ENCODE measurements around the gene SRPRA.

- TF ChIP-seq CTCF (optimal IDR thresholded peaks at IDR 0.05 in 1 of 3, IDR thresholded peaks at IDR 0.05 in 1 of 3, conservative IDR thresholded peaks at IDR 0.05 in 1 of 3; ENCODE audit: extremely low read depth in 1 of 3, insufficient read depth in 2 of 3, low read length in 3 of 3) (no peak), EZH2 (IDR thresholded peaks at IDR 0.05; ENCODE audit: low read length) (no peak)
Observed at GRCh38 chr11:126284829-126285228, 16.1 kb upstream of the SRPRA start.

All from keratinocyte (primary cell).